K562 (cell line): Measurements from ENCODE around the gene ADGRE3. TPM values are rescaled to one million over a fixed set of nuclear protein-coding genes. Genes with fewer than 3 reads are reported as not detected.

ENCODE experiments used
- ATAC-seq: fragments of 200-7000 bp; cut with Tn5 transposase; 3 replicates; pipeline ENCODE4 v1.9.1; 2020; ENCODE audit warnings: moderate library complexity
- BruUV-seq: library from RNA; stranded (reverse); fragments of 400-500 nt; replicated peaks from 2 replicates; lab custom pipeline; 2021; lab: Mats Ljungman, UMichigan
- CTCF ChIA-PET: fragments of 300-600 bp; formaldehyde crosslinking; extraction: SDS; loops from one replicate; lab custom pipeline; 2021; ENCODE audit warnings: low intra/inter-chr PET ratio; lab: Yijun Ruan, JAX
- POLR2A ChIA-PET: fragments of 300-600, 350-650 bp; sonication (Branson Sonifier 250); formaldehyde crosslinking; extraction: SDS; loops from one replicate; lab custom pipeline; 2021; ENCODE audit warnings: antibody characterized with exemption, inconsistent platforms; lab: Yijun Ruan, JAX
- DNase-seq, 4 experiments: peaks; one replicate each; pipeline versions ENCODE4 v3.0.0 to v3.0.0-alpha.2; 2011 to 2018; ENCODE audit warnings: low spot score in 3 of 4, mixed read lengths in 3 of 4; ENCODE audit errors: extremely low read depth in 1 of 4
- FAIRE-seq: peaks from 2 replicates; lab custom pipeline; 2011; peaks lifted over from hg19 to GRCh38; lab: Jason Lieb, UNC
- H2AFZ ChIP-seq: 2 replicates; pipeline ENCODE4 v1.6.0; 2011; ENCODE audit warnings: low read depth, low read length, control low read depth, inconsistent platforms
- H3K27ac ChIP-seq: fragments of 200-600 bp; 3 replicates; pipeline ENCODE4 v1.8.0; 2011; ENCODE audit warnings: low read depth, mild to moderate bottlenecking, control low read depth, inconsistent platforms, low read length, moderate library complexity, mixed read lengths; ENCODE audit errors: extremely low read depth
- H3K27me3 ChIP-seq, 2 experiments: fragments of 300-600 bp in 1 of 2; 2 replicates in 1 of 2; 3 replicates in 1 of 2; pipeline versions ENCODE4 v1.6.0 to v1.8.0; 2011; ENCODE audit warnings: inconsistent platforms in 2 of 2, low read length in 2 of 2, mild to moderate bottlenecking in 1 of 2, mixed read lengths in 1 of 2, moderate library complexity in 1 of 2; ENCODE audit not compliant: control insufficient read depth in 2 of 2, insufficient read depth in 2 of 2
- H3K36me3 ChIP-seq: fragments of 300-600 bp; 3 replicates; pipeline ENCODE4 v1.8.0; 2011; ENCODE audit warnings: mild to moderate bottlenecking, low read length, inconsistent platforms; ENCODE audit not compliant: control insufficient read depth, insufficient read depth
- H3K4me1 ChIP-seq, 2 experiments: fragments of 200-600 bp in 1 of 2; replicated peaks in 1 of 2; 2 replicates in 1 of 2; 3 replicates in 1 of 2; pipeline versions ENCODE4 v1.5.1 to v1.8.0; 2011; ENCODE audit warnings: inconsistent platforms in 2 of 2, low read length in 2 of 2, mild to moderate bottlenecking in 1 of 2, mixed read lengths in 1 of 2, moderate library complexity in 1 of 2; ENCODE audit not compliant: control insufficient read depth in 2 of 2, insufficient read depth in 2 of 2
- H3K4me2 ChIP-seq: 2 replicates; pipeline ENCODE4 v1.6.1; 2011; ENCODE audit warnings: low read length, control low read depth, inconsistent platforms, mixed read lengths; ENCODE audit not compliant: insufficient read depth
- H3K4me3 ChIP-seq: fragments of 200-600 bp; sonication (generic), shearing (Covaris generic); 2 replicates; pipeline ENCODE4 v1.5.1; 2016; ENCODE audit warnings: control low read depth, inconsistent platforms
- H3K79me2 ChIP-seq: fragments of 200-600 bp; 3 replicates; pipeline ENCODE4 v1.8.0; 2011; ENCODE audit warnings: low read length, inconsistent platforms; ENCODE audit not compliant: control insufficient read depth, insufficient read depth
- H3K9ac ChIP-seq, 2 experiments: 2 replicates each; pipeline versions ENCODE4 v1.6.0 to v1.6.1; 2011; ENCODE audit warnings: low read depth in 2 of 2, low read length in 2 of 2, control low read depth in 1 of 2, inconsistent platforms in 1 of 2, mild to moderate bottlenecking in 1 of 2, mixed read lengths in 1 of 2; ENCODE audit not compliant: insufficient read depth in 1 of 2
- H3K9me1 ChIP-seq: one replicate; pipeline ENCODE4 v1.6.0; 2011; ENCODE audit warnings: inconsistent platforms, mild to moderate bottlenecking, low read length, moderate library complexity; ENCODE audit not compliant: control insufficient read depth, insufficient read depth
- H3K9me3 ChIP-seq: replicated peaks from 2 replicates; pipeline ENCODE4 v1.5.1; 2011; ENCODE audit warnings: low read depth, low read length, inconsistent platforms; ENCODE audit not compliant: control insufficient read depth, insufficient read depth
- H4K20me1 ChIP-seq: replicated peaks from 2 replicates; pipeline ENCODE4 v1.6.1; 2011; ENCODE audit warnings: low read length, inconsistent platforms, mixed read lengths; ENCODE audit not compliant: control insufficient read depth, insufficient read depth
- ETV6 ChIP-seq, 3 experiments: fragments of 150-350 bp in 1 of 3; sonication (generic) in 1 of 3; formaldehyde crosslinking in 1 of 3; IDR thresholded peaks; 2 replicates each; pipeline versions ENCODE4 v1.6.1 to v1.8.0; 2014 to 2022; ENCODE audit warnings: borderline replicate concordance in 2 of 3, low read depth in 2 of 3, antibody characterized with exemption in 1 of 3, low read length in 1 of 3, mild to moderate bottlenecking in 1 of 3, missing genetic modification reagents in 1 of 3
- HDAC8 ChIP-seq: fragments of 450-650 bp; IDR thresholded peaks from 2 replicates; pipeline ENCODE4 v1.6.1; 2016; ENCODE audit warnings: mild to moderate bottlenecking, missing genetic modification characterization, moderate library complexity, missing compliant biosample characterization
- IFI16 ChIP-seq: fragments of 250-450 bp; sonication (Bioruptor Pico); IDR thresholded peaks from 2 replicates; pipeline ENCODE4 v2.1.2; 2022; ENCODE audit warnings: mild to moderate bottlenecking, inconsistent platforms
- NR2F6 ChIP-seq: fragments of 450-650 bp; formaldehyde crosslinking; IDR thresholded peaks from 2 replicates; pipeline ENCODE4 v1.4.0; 2020; ENCODE audit warnings: mild to moderate bottlenecking
- RFX1 ChIP-seq: fragments of 450-650 bp; IDR thresholded peaks from 2 replicates; pipeline ENCODE4 v1.6.1; 2016; ENCODE audit warnings: mild to moderate bottlenecking, moderate library complexity
- U2AF2 ChIP-seq: fragments of 200-400 bp; formaldehyde crosslinking; optimal IDR thresholded peaks from 2 replicates; pipeline ENCODE3; 2017; ENCODE audit warnings: low read depth, mild to moderate bottlenecking, low read length
- ZNF23 ChIP-seq: fragments of 250-450 bp; sonication (Bioruptor Pico); IDR thresholded peaks from 2 replicates; pipeline ENCODE4 v1.4.0; 2020; ENCODE audit warnings: mild to moderate bottlenecking
- ZNF24 ChIP-seq: fragments of 450-650 bp; IDR thresholded peaks from 2 replicates; pipeline ENCODE4 v1.6.1; 2016
- ZNF384 ChIP-seq: IDR thresholded peaks from 2 replicates; pipeline ENCODE4 v1.6.1; 2012; ENCODE audit warnings: low read depth, low read length, improper control_type of control experiment
- WGBS: fragments of 100-300 bp; shearing (Covaris generic); methylation state at CpG from one replicate; pipeline ENCODE4 v1.1.6; 2016; ENCODE audit warnings: low coverage, mixed read lengths; ENCODE audit not compliant: insufficient coverage; ENCODE audit errors: missing lambda C conversion rate; 5-methylcytosine and 5-hydroxymethylcytosine counted together
- in situ Hi-C: fragments of 300-500 bp; cut with MboI; formaldehyde crosslinking; loops from 4 replicates; pipeline ENCODE4 v1.15.0; 2018; ENCODE audit warnings: inconsistent platforms, mixed read lengths
- intact Hi-C: fragments of 100-400 bp; cut with micrococcal nuclease; formaldehyde crosslinking; loops from 2 replicates; pipeline ENCODE4 v1.14.2; 2022
- polyA plus RNA-seq, 8 experiments: library from polyadenylated mRNA; depleted of rRNA in 4 of 8; stranded (reverse) in 5 of 8; unstranded in 3 of 8; fragments of >200 nt; fragmentation: Nextera tagmentation in 2 of 8; fragmentation: Illumina TruSeq in 1 of 8; extraction: Ambion mirVana in 2 of 8; extraction: Trizol in 1 of 8; gene quantifications; 2 replicates each; pipeline versions ENCODE4 v1.2.1 to v1.2.3, GENCODE V29; 2011 to 2014; ENCODE audit warnings: inconsistent platforms in 1 of 8, missing spikeins in 1 of 8
- total RNA-seq, 7 experiments: library from RNA; depleted of rRNA in 6 of 7; stranded (reverse); fragments of >200 nt in 6 of 7; fragmentation: Illumina TruSeq in 2 of 7; extraction: Trizol in 2 of 7; gene quantifications; 2 replicates each; pipeline versions ENCODE4 v1.2.1 to v1.2.3, GENCODE V29; 2011 to 2021; ENCODE audit warnings: low replicate concordance in 1 of 7
- TF ChIP-seq, protein P1 (sequence below), 2 experiments: fragments of 450-650 bp in 1 of 2; sonication (generic) in 1 of 2; formaldehyde crosslinking in 1 of 2; IDR thresholded peaks in 1 of 2; conservative IDR thresholded peaks in 1 of 2; 2 replicates each; pipeline versions ENCODE4 v1.6.1 to v1.8.1; 2016 to 2023; ENCODE audit warnings: mild to moderate bottlenecking in 2 of 2, moderate library complexity in 2 of 2, inconsistent platforms in 1 of 2, missing genetic modification reagents in 1 of 2
- TF ChIP-seq, protein P2 (sequence below): fragments of 250-450 bp; sonication (Bioruptor Pico); IDR thresholded peaks from 2 replicates; pipeline ENCODE4 v1.6.1; 2021; ENCODE audit warnings: mild to moderate bottlenecking
- TF ChIP-seq, protein P3 (sequence below): fragments of 250-450 bp; sonication (Bioruptor Pico); IDR thresholded peaks from 2 replicates; pipeline ENCODE4 v1.4.0; 2020

The ADGRE3 gene
- total and polyA plus RNA-seq, 9 of the 15 experiments (the other 6 are each of a cell fraction or from before 2014, with no cell fraction given) = not detected

DNA sequence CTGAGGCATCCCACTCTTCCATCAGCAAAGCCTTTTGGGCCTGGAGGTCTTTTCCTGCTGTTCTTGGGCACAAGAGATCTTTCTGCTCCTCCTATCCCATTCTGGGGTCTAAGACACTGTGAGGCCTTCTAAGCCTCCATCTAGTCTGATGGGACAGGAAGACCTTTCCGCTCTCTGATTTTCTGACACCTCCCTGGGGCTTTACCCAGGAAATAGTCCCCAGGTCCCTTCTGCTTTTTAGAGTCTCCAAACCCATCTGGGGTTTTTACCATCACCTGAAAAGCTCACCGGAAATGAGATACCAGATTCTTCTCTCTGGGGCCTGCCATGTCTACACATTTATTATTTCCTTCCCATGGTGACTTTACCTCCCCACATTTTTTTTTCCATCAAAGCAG lies 70.7 kb downstream of the ADGRE3 start:
- no peak overlapping the region for H3K9ac ChIP-seq
- H3K27ac ChIP-seq = no peak overlapping the region
- intact Hi-C loops = no loop called here

More for the DNA sequence above, 70.7 kb downstream of the ADGRE3 start:
- no peaks in the 10 kb centered on the region for H4K20me1 ChIP-seq
- no peaks in the 10 kb centered on the region for H3K36me3 ChIP-seq
- TF ChIP-seq, protein P1, sequence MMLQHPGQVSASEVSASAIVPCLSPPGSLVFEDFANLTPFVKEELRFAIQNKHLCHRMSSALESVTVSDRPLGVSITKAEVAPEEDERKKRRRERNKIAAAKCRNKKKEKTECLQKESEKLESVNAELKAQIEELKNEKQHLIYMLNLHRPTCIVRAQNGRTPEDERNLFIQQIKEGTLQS (IDR thresholded peaks at IDR 0.05) = no peak
- TF ChIP-seq, protein P1 (CRISPR knock-in tag; conservative IDR thresholded peaks at IDR 0.05) = no peak
- TF ChIP-seq U2AF2 (no peak), NR2F6 (CRISPR knock-in tag) (no peak), ZNF23 (CRISPR knock-in tag) (no peak), IFI16 (no peak), HDAC8 (tag) (no peak), RFX1 (no peak), ZNF384 (no peak), ETV6 (IDR thresholded peaks at IDR 0.05; ENCODE audit: borderline replicate concordance in 1 of 2, low read depth in 2 of 2, low read length in 1 of 2) (no peak), ETV6 (CRISPR knock-in tag; IDR thresholded peaks at IDR 0.05; ENCODE audit: borderline replicate concordance) (no peak), ZNF24 (no peak)
- TF ChIP-seq, protein P2, sequence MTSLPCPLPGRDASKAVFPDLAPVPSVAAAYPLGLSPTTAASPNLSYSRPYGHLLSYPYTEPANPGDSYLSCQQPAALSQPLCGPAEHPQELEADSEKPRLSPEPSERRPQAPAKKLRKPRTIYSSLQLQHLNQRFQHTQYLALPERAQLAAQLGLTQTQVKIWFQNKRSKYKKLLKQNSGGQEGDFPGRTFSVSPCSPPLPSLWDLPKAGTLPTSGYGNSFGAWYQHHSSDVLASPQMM = no peak
- TF ChIP-seq, protein P3, sequence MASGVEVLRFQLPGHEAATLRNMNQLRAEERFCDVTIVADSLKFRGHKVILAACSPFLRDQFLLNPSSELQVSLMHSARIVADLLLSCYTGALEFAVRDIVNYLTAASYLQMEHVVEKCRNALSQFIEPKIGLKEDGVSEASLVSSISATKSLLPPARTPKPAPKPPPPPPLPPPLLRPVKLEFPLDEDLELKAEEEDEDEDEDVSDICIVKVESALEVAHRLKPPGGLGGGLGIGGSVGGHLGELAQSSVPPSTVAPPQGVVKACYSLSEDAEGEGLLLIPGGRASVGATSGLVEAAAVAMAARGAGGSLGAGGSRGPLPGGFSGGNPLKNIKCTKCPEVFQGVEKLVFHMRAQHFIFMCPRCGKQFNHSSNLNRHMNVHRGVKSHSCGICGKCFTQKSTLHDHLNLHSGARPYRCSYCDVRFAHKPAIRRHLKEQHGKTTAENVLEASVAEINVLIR (CRISPR knock-in tag) = no peak
- TF ChIP-seq, all 486 proteins: peak for 0
- no TSS peak for BruUV-seq
- Histone ChIP-seq H3K9me3 (no peaks in the 10 kb centered on the region), H3K79me2 (no peaks in the 10 kb centered on the region), H3K9me1 (no peaks in the 10 kb centered on the region), H3K27me3 (peaks cover 16 to 30% of the 10 kb centered on the region in 2 experiments), H3K4me2 (no peak overlapping the region), H3K4me3 (no peak overlapping the region), H3K4me1 (no peaks in the 10 kb centered on the region), H2AFZ (no peak overlapping the region)
- POLR2A ChIA-PET = interaction anchor here (0.9 kb wide), 1 partner anchor 11 kb away, joined by 3 read pairs; no protein-coding TSS in a partner anchor
- 21% methylated on average over 2 of the region's 2 CpGs for WGBS
- no peak for ATAC-seq
- CTCF ChIA-PET = no interaction called here
- in situ Hi-C loops = no loop called here
- DNase-seq = no peak
- FAIRE-seq = no peak
